Activated T-helper 9 cell treated with anti-CD3 and anti-CD28 coated beads, Interleukin-2, amount 50 U/mL, for 16 hours (primary cell): ENCODE results near the gene ATP11A.
"Not testable (repeated sequence)": the region's sequence is repeated elsewhere in the genome, so short reads cannot be mapped to it uniquely, and the experiment has no call there.

Source experiments
- DNase-seq: peaks from one replicate; pipeline ENCODE4 v3.0.0-alpha.2; 2020; ENCODE audit warnings: low read depth

The ATP11A gene

DNA sequence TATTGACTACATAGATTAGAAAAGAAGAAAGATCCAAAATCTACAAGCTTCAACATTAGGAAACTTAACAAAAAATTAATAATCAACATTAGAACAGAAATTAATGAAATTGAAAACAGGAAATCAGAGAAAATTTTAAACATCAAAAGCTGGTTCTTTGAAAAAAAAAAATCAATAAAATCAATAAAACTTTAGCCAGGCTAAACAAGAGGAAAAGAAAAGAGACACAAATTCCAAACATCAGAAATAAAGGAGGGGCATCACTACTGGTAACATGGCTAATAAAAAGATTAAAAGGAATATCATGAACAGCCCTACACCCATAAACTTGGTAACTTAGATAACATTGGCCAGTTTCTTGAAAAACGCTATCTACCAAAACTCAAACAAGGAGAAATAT, 110.2 kb downstream of the ATP11A start:
- no peak for DNase-seq

DNA sequence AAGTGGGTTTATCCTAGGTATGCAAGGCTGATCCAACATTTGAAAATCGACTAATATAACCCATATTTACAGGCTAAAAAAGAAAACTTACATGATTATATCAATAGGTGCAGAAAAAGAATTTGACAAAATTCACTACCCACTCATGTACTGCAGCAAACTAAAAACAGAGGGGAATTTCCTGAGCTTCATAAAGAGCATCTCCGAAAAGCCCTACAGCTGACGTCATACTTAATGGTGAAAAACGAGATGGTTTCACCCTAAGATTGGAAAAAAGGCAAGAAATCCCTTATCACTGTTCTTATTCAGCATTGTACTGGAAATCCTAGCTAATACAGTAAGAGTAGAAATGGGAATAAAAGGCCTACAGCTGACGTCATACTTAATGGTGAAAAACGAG, 111.0 kb downstream of the ATP11A start:
- not testable (repeated sequence) for DNase-seq

DNA sequence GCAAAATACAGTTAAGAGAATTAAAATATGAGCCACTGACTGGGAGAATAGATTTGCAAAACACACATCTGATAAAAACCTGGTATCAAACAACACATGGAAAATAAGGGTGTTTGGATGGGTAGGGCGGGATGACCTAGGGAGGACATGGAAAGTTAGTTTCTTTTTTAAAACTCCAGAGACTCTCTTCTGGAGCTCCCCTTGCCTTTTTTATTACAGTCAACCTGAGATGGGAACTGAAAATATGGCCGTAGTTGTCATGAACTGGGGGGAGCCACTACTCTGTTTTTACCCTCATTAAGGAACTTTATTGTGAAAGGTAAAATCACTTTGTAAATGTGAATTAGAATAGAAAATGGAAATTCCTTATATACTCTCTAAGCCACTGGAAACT, 113.0 kb downstream of the ATP11A start:
- DNase-seq = no peak

DNA sequence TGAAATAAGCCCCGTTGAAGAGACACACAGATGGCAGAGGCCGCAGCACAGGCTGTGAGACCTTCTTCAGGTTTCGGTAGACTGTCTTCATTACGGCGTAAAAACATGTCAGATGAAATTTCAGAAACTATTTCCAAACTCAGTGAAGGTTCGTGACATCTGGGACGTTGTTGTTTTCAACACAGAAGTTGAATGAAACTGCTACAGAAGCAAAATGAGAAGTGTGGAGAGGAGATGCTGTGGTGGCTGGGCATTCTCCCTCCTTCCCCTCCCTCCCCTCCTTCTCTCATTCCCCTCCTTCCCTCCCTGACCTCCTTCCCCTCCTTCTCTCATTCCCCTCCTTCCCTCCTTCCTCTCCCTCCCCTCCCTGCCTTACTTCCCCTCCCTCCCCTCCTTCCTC, 113.6 kb downstream of the ATP11A start:
- no peak for DNase-seq

DNA sequence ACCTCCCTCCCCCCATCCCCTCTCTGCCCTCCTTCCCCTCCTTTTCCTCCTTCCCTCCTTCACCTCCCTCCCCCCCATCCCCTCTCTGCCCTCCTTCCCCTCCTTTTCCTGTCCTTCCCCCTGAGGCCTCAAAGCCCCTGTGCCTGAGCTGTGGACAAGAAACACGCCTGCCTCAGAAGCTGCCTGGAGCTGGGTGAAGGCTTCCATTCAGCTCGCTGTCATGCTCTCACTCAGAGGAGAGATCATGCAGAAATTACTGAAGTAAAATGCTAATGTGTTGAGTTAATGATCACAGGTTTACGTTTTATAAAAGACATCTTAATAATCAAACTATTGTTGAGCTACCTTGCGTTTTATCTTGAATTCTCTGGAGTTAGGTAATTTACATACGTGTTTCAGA, 114.5 kb downstream of the ATP11A start:
- no peak for DNase-seq

DNA sequence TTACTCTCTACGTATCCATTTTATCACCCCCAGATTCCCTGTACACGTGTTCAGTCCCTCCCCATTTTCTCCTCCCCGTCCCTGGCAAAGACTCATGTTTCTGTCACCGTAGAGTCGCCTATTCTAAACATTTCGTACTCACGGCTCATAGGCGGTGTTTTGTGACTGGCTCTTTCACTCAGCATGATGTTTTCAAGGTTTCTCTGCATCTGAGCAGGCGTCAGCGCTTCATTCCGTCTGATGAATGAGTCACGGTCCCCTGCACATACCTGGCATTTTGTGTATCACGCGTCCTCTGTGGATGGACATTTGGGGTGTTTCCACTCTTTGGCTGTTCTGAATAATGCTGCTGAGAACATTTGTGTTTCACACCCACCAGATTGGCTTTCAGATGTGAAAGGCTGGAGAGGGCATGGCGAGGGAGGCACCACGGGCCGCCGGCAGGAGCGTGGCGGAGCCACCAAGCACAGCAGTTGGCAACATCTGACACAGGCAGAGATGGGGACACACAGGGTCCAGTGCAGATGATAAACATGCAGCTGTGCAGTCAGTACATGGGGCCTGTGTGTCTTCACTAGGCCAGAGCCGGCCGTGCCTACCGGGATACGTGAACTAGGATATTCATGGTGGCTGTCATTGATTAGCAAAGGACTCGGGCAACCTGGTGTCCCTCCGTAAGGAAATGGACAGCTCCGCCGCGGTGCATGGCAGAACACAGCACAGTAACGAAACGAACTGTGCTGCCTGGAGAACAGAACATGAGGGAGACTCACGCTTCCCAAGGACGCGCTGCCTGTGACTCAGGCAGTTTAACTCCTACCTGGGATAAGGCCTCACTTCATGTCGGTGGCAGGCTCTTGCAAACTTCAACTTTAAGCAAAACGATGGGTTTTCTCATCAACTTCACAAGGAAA, 117.2 kb downstream of the ATP11A start:
- no peak for DNase-seq

DNA sequence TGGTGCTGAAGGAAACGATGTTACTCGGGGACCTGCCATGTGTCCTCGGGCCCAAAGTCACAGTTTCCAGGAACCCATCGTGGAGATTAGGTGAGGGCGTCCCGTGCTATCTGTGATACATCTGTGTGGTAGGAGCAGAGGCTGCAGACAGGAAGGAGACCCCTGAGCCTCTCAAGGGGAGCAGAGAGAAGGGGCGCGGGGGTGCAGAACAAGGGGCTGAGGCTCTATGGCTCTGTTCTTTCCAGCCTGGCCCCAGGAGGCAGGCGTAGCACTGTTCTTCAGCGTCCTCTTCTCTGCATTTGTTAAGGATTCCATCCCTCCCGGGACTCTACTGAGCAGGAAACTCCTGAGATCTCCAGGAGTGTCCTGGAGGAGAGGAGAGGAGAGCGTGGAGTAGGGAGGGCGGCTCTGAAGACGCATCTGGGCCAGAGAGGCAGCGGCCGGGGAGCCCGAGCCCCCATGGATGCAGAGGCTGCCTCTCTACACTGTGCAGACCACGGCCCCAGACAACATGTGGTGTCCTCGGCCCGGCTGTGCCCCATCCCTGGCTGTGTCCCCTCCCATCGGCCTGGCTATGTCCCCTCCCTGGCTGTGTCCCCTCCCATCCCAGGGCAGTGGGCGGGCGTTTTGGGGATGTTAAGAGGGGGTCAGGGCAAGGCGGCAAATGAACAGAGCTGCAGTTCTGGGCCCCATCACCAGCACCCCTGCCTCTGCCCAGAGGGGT, 118.0 kb downstream of the ATP11A start:
- DNase-seq = no peak

DNA sequence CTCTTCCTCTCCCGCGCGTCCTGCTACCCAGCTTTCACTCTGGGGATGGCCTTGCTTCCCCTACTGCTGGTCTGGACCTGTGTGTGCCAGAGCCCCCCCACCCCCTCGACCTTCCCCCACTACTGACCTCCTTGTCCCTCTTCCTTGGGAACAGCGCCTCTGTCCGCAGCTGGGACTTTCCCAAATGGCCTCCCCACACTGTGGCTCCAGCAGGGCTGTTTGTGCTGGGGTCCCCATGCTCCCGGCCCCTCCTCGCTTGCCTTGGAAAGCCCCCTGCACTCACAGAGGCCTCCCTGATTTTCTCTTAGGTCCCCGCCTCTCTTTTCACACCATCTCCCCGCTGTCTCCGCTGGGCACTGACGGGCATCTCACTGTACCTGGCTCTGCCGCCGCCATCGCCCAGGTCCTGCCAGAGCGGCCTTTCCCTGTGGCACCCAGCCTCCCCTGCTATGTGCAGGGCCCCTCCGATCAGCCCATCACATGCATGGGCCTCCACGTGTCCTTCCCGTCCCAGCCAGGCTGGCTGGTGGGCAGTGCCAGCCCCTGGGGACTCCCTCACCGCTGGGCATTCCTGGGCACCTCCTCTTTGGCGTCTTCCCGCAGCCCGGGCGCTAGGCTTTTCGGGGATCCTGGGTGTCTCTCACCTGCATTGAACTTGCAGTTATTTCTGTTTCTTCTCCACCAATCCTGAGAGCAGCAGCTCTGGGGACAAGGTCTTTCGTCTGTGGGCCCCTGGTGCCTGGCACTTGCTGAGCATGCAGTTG, 118.7 kb downstream of the ATP11A start:
- DNase-seq = no peak

DNA sequence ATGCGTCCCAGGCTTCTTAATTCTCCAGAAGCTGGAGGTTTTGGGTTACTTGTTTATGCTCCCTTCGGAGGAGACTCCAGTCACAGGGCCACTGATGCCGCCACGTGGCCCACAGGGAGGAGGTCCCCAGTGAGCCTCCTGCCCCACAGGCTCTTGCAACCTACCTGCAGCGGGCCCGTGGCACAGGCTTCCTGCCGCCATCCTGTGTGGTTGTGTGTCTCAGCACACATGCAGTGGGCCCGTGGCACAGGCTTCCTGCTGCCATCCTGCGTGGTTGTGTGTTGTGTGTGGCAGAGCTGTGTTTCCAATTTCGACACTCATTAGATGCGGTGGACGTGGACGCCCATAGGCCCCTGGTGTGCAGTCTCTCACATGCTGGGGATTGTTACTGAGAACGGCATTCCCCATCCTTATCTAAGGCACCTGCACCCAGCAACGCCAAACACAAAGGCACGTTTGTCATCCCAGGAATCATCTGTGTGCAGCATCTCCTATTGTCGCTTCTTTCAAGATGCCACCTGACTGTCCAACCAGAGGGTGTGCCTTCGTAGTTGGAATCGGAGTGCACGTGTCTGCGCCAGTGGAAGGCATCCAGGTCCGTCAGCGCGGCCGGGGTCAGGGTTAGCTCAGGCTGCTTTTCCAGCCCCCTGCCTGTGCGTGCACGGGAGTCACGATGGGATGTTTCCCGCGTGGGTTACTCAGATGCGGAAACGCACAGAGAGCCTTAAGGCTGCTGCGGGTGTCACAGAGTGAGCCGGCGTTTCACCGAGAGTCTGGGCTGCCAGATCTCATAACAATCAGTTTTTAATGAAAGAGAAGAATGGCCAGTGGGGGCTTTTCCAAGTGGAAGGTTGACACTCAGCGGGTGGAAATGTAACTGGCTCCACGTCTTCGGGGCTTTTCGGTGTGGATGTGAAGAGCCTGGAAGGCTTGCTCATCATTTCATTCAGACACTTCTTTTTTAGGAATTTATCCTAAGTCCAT, 119.8 kb downstream of the ATP11A start:
- no peak for DNase-seq

DNA sequence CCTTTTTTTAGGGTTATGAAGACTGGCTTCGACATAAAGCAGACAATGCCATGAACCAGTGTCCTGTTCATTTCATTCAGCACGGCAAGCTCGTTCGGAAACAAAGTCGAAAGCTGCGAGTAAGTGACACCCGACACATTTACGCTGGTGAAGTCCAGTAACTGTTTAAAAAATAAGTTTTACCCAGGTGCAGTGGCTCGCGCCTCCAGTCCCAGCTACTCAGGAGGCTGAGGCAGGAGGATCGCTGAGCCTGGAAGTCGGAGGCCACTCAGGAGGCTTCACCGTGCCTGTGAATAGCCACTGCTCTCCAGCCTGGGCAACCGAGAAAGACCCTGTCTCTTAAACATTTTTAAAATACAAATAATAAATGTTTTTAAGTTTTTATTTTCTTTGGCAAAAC, 120.8 kb downstream of the ATP11A start:
- DNase-seq = no peak

DNA sequence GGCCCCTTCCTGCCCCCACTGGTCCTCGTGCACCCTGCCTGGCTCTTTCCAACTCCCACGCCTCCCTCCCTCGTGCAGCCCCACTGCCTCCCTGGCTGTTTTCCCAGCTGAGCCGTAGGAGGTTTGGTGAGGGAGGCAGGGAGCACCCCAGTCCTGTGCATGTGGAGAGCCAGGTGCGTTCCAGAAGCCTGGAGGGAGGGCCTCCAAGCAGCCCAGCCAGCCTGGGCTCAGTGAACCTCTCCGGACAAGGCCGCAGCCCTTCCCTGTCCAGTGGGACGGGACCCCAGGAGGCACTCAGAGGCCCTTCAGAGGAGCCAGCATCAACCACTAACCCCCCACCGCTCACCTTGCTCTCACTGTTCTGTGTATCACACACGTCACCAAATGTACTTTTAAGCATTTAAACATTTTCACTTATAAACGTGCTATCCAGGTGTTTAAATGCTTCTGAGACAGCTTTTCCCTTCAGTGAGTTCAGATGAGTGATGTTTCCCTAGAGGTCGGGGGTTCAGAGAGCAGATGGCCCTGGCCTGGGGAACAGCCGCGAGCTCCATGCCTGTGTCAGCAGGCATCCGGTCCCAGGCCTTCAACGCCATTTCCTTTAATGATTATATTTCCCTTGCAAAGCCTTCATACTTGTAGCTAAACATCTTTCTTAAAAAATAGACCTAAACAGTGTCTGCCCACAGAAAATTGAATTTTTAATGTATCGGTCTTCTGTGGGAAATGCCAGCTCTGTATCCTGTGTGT, 122.6 kb downstream of the ATP11A start:
- DNase-seq = no peak

DNA sequence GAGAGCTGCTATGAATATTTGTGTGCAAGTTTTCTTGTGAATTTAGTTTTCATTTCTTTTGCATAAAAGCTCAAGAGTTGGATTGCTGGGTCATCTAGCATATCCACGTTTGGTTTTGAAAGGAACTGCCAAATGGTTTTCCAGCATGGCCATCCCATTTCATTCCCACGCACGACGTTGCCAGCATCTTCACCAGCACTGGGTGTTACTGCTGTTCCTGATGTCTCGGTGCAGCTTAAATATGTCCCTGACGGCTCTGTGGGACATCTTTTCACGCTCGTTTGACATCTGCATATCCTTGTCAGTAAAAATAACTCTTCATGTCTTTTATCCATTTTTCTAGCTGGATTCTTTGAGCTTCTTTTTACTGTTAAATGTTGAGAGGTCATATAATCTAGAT, 123.7 kb downstream of the ATP11A start:
- no peak for DNase-seq

DNA sequence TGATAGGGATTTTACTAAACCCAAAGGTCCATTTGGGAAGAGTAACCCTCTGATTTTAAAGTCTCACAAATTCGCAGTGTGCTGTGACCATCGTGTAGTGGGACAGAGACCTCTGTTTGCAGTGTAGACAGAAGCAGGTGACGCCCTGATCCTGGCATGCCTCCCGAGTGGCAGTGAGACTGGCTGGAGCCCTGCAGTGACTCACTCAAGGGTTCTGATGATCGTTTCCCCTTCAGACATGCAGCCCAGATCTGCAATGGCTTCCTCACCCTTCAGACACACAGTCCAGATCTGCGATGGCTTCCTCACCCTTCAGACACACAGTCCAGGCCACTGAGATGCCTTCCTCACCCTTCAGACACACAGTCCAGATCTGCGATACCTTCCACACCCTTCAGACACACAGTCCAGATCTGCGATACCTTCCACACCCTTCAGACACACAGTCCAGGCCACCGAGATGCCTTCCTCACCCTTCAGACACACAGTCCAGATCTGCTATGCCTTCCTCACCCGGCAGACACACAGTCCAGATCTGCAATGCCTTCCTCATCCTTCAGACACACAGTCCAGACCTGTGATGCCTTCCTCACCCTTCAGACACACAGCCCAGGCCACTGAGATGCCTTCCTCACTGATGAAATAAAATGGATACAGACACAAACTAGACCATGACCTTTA, 125.2 kb downstream of the ATP11A start:
- no peak for DNase-seq

DNA sequence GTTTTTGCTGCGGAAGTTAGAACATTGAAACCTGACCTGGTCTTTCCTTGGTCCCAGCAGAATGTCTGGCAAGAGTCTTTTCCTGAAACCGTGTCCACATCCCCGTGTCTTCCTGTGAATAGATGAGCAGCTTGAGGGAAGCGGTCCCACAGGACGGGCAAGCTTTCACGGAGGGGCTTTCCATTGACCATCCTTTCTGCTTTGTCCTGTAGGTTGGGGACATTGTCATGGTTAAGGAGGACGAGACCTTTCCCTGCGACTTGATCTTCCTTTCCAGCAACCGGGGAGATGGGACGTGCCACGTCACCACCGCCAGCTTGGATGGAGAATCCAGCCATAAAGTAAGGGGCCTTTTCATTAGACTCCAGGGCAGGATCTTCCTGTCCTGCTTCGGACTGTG, 126.0 kb downstream of the ATP11A start:
- DNase-seq = no peak

DNA sequence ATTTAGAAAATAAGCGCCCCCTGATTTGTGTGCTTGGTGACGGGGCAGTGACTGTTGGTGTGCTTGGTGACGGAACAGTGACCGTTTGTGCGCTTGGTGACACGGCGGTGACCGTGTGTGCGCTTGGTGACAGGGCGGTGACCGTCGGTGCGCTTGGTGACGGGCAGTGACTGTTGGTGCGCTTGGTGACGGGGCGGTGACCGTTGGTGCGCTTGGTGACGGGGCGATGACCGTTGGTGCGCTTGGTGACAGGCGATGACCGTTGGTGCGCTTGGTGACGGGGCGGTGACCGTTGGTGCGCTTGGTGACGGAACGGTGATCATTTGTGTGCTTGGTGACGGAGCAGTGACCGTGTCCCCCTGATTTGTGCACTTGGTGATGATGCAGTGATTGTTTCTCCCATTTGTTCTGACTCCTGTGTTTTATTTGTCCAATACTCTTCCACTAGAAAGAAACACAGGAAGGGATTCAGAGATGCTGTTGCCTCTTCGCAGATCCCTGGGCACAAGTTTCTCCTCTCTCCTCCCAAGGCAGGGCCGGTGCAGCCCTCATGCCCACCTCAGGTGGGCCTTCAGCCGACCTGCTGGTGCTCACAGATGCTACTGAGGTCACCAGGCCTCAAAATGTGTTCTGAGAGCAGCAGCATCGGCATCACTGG, 128.3 kb downstream of the ATP11A start:
- DNase-seq = no peak

DNA sequence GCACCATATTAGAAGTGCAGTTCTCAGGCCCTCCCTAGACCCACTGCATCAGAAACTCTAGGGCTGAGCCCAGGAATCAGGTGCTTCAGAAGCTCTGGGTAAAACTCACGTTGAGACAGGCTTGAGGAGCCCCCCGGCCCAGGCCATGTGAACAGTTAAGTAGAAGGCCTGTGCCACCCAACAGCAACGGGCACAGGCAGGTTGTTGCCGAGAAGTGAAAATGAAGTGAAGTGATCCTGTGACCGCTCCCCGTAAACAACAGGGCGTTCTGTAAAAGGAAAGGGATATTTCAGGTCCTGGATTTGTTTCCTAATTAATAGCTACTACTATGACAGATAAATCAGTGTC, 128.8 kb downstream of the ATP11A start:
- DNase-seq = no peak

DNA sequence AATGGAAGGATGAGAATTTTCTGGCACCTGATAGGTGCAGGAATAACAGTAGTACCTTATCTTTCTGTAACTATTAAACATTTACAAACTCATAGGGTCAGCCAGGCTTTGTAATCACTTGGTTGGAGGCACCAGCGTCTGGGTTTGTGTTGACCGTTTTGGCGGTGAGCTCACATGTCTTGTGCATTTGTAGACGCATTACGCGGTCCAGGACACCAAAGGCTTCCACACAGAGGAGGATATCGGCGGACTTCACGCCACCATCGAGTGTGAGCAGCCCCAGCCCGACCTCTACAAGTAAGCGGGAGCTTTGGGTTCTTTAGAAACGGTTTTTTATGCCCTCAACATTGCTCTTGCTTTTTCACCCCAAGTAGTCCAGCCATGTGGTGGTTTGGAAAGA, 129.3 kb downstream of the ATP11A start:
- no peak for DNase-seq

DNA sequence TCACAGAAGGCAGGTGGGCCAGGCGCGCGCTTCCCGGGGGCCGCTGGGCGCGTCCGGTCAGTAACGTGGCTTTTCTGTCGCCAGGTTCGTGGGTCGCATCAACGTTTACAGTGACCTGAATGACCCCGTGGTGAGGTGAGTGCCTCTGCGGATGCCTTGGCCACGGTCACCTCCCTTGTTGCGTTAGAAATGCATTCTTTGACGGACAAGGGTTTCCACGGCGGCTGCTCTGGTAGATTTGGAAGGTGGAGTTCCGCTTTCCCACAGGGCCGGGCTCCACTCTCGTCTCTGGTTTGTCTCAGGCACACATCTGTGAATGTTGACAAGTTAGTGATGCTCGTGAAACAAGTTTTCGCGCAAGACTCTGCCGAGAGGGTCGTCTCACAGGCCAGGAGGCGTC, 130.0 kb downstream of the ATP11A start:
- no peak for DNase-seq

DNA sequence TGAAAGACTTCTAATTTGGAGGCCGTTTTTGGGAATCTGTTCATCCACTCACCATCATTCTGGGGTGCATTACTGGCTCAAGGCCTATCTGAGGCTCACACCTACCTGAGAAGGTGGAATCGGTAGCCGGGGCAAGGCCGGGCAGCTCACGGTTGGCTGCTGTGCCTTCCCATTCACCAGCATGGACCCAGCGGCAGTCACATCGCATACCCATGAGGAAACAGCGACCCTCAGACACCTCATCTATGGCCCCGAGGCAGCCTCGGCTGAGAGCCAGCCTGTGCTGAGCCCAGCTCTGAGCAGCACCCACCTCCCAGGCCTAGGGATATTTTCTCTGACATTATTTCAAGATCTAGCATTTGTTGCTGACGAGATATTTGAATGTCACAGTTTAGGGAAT, 130.5 kb downstream of the ATP11A start:
- DNase-seq = no peak
